Endothelial cell of umbilical vein (primary cell): Measurements from ENCODE around the gene CRIM1. TPM values are rescaled to one million over a fixed set of nuclear protein-coding genes. Genes with fewer than 3 reads are reported as not detected.

Experiments
- BruUV-seq: library from RNA; stranded (reverse); fragments of 400-500 nt; replicated peaks from 2 replicates; lab custom pipeline; 2021; lab: Mats Ljungman, UMichigan
- CTCF ChIA-PET: fragments of 300-600, 350-600 bp; sonication (Branson Sonifier 250); formaldehyde crosslinking; loops from one replicate; lab custom pipeline; 2021; ENCODE audit warnings: antibody characterized with exemption, inconsistent platforms; lab: Charles Lee
- POLR2A ChIA-PET: fragments of 300-600, 350-600 bp; sonication (Branson Sonifier 250); formaldehyde crosslinking; loops from one replicate; lab custom pipeline; 2021; ENCODE audit warnings: antibody characterized with exemption, inconsistent platforms; lab: Charles Lee
- DNase-seq: peaks from one replicate; pipeline ENCODE4 v3.0.0-alpha.2; 2011; ENCODE audit warnings: low read depth, low spot score
- FAIRE-seq: peaks from 2 replicates; lab custom pipeline; 2011; peaks lifted over from hg19 to GRCh38; lab: Jason Lieb, UNC
- H2AFZ ChIP-seq: 2 replicates; pipeline ENCODE4 v1.6.0; 2012; ENCODE audit warnings: low read depth, low read length, control low read depth, inconsistent platforms
- H3K27ac ChIP-seq: 2 replicates; pipeline ENCODE4 v1.5.1; 2011; ENCODE audit warnings: low read depth, mild to moderate bottlenecking, control low read depth, low read length, moderate library complexity; ENCODE audit not compliant: insufficient read depth
- H3K27me3 ChIP-seq, 2 experiments: 2 replicates each; pipeline versions ENCODE4 v1.6.0 to v1.6.1; 2011; ENCODE audit warnings: low read length in 2 of 2, mixed read lengths in 1 of 2; ENCODE audit not compliant: control insufficient read depth in 2 of 2, insufficient read depth in 2 of 2
- H3K36me3 ChIP-seq, 2 experiments: 2 replicates in 1 of 2; 3 replicates in 1 of 2; pipeline ENCODE4 v1.5.1; 2011; ENCODE audit warnings: low read length in 2 of 2, mild to moderate bottlenecking in 1 of 2, moderate library complexity in 1 of 2; ENCODE audit not compliant: control insufficient read depth in 2 of 2, insufficient read depth in 2 of 2; ENCODE audit errors: extremely low read depth in 1 of 2
- H3K4me1 ChIP-seq: 3 replicates; pipeline ENCODE4 v1.5.1; 2011; ENCODE audit warnings: mild to moderate bottlenecking, low read length; ENCODE audit not compliant: control insufficient read depth, insufficient read depth; ENCODE audit errors: extremely low read depth
- H3K4me2 ChIP-seq: 2 replicates; pipeline ENCODE4 v1.6.1; 2011; ENCODE audit warnings: low read length, control low read depth, mixed read lengths; ENCODE audit not compliant: insufficient read depth
- H3K4me3 ChIP-seq, 3 experiments: fragments of 200-600 bp in 1 of 3; sonication (generic), shearing (Covaris generic) in 1 of 3; replicated peaks in 1 of 3; 2 replicates each; pipeline ENCODE4 v1.5.1; 2011 to 2016; ENCODE audit warnings: control low read depth in 3 of 3, low read length in 3 of 3, mild to moderate bottlenecking in 2 of 3, inconsistent platforms in 1 of 3, low read depth in 1 of 3, moderate library complexity in 1 of 3; ENCODE audit not compliant: insufficient read depth in 1 of 3
- H3K79me2 ChIP-seq: 2 replicates; pipeline ENCODE4 v1.6.0; 2012; ENCODE audit warnings: low read length, inconsistent platforms; ENCODE audit not compliant: control insufficient read depth, insufficient read depth
- H3K9ac ChIP-seq: replicated peaks from 2 replicates; pipeline ENCODE3; 2011; ENCODE audit warnings: low read length, control low read depth; ENCODE audit not compliant: insufficient read depth; ENCODE audit errors: extremely low read depth
- H3K9me1 ChIP-seq: replicated peaks from 3 replicates; pipeline ENCODE4 v1.6.0; 2011; ENCODE audit warnings: mild to moderate bottlenecking, low read length; ENCODE audit not compliant: control insufficient read depth, insufficient read depth; ENCODE audit errors: extremely low read depth
- H3K9me3 ChIP-seq: replicated peaks from 2 replicates; pipeline ENCODE4 v1.5.1; 2012; ENCODE audit warnings: low read length, inconsistent platforms; ENCODE audit not compliant: control insufficient read depth, insufficient read depth
- H4K20me1 ChIP-seq: replicated peaks from 2 replicates; pipeline ENCODE3; 2011; ENCODE audit warnings: mild to moderate bottlenecking, low read length; ENCODE audit not compliant: control insufficient read depth, insufficient read depth; ENCODE audit errors: extremely low read depth
- EZH2 ChIP-seq: IDR thresholded peaks from 2 replicates; pipeline ENCODE4 v1.6.1; 2012; ENCODE audit warnings: borderline replicate concordance, low read depth, mild to moderate bottlenecking, moderate library complexity, low read length, inconsistent platforms; ENCODE audit not compliant: severe bottlenecking
- FOS ChIP-seq: IDR thresholded peaks from 2 replicates; pipeline ENCODE4 v1.6.1; 2011; ENCODE audit warnings: mild to moderate bottlenecking, low read length, moderate library complexity, borderline replicate concordance; ENCODE audit not compliant: insufficient read depth
- GATA2 ChIP-seq: IDR thresholded peaks from 2 replicates; pipeline ENCODE4 v1.7.0; 2011; ENCODE audit warnings: low read depth, mild to moderate bottlenecking, moderate library complexity, mixed read lengths, low read length; ENCODE audit not compliant: insufficient read length, insufficient read depth
- JUN ChIP-seq: IDR thresholded peaks from 2 replicates; pipeline ENCODE4 v1.6.1; 2011; ENCODE audit warnings: borderline replicate concordance, low read depth; ENCODE audit not compliant: insufficient read length, insufficient read depth
- MYC ChIP-seq: IDR thresholded peaks from one replicate; pipeline ENCODE4 v1.6.1; 2011; ENCODE audit warnings: mild to moderate bottlenecking, low read depth, low read length
- POLR2A ChIP-seq: IDR thresholded peaks from 2 replicates; pipeline ENCODE4 v1.6.1; 2012; ENCODE audit warnings: low read depth, mild to moderate bottlenecking, control low read depth, low read length
- POLR2AphosphoS5 ChIP-seq: IDR thresholded peaks from 2 replicates; pipeline ENCODE4 v1.6.1; 2012; ENCODE audit warnings: low read depth, mild to moderate bottlenecking, control low read depth, low read length, moderate library complexity; ENCODE audit not compliant: insufficient read depth
- dilution Hi-C: fragments of 300-500 bp; cut with MboI; formaldehyde crosslinking; loops from one replicate; pipeline ENCODE4 v1.15.0; 2019; ENCODE audit warnings: low sequenced_read_pairs; ENCODE audit not compliant: extremely low pct_ligation_motif_present
- intact Hi-C: fragments of 100-400 bp; cut with micrococcal nuclease; formaldehyde crosslinking; loops from one replicate; pipeline ENCODE4 v1.10.0; 2022
- polyA plus RNA-seq, 4 experiments: library from polyadenylated mRNA; depleted of rRNA in 3 of 4; stranded (reverse) in 3 of 4; unstranded in 1 of 4; fragments of >200 nt; gene quantifications; 2 replicates each; pipeline versions ENCODE4 v1.2.1 to v1.2.3, GENCODE V29; 2011 to 2012; ENCODE audit warnings: missing spikeins in 1 of 4
- total RNA-seq: library from RNA; stranded (reverse); gene quantifications from 2 replicates; pipeline ENCODE4 v1.2.3, GENCODE V29; 2021
- TF ChIP-seq, protein P1 (sequence below): IDR thresholded peaks from 2 replicates; pipeline ENCODE4 v1.6.1; 2011; ENCODE audit not compliant: insufficient read depth, insufficient read length
- TF ChIP-seq, protein P2 (sequence below), 2 donors: IDR thresholded peaks; 1 replicate in 1 of 2; 2 replicates in 1 of 2; pipeline ENCODE4 v1.5.1; 2011; ENCODE audit warnings: low read length in 2 of 2, mild to moderate bottlenecking in 2 of 2, moderate library complexity in 2 of 2, control low read depth in 1 of 2, inconsistent platforms in 1 of 2, low read depth in 1 of 2; ENCODE audit not compliant: insufficient read depth in 1 of 2; ENCODE audit errors: extremely low read depth in 1 of 2

CRIM1 gene
- total and polyA plus RNA-seq, 2 donors (not counting 3 experiments of a cell fraction or from before 2014, with no cell fraction given) = 422 to 649 TPM

DNA sequence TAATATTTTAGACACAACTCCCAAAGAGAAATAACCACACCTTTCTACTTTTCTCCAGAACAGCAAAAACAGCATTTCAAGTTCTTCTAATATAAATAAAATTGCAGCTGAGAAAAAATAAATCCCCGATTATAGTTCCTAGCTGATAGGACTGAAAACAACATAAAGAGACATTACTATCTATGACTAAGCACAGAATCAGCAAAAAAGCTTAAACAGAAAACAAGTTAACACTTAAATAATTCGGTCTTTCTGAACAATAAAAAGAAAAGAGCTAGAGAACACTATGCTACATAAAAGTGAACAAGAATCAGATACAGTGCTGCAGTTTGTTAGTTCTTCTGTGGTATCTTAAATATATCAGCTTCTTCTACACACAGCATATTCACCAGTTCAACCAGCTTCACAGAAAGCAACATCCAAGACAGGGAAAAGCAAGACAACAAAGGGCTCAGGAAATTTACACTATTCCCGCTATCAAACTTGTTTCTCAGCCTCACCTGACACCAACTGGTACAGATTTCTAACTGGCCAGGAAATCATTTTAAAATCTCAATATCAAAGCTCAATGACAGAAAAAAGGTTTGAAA, 213.8 kb downstream of the CRIM1 start:
- Histone ChIP-seq H3K27me3 (no peaks in the 10 kb centered on the region), H3K79me2 (peaks cover 54% of the 10 kb centered on the region), H3K4me1 (peaks cover 84% of the 10 kb centered on the region), H3K9ac (peak overlapping the region; percentile 95), H2AFZ (no peak overlapping the region), H3K9me1 (no peaks in the 10 kb centered on the region), H3K4me2 (peak overlapping the region; percentile 88), H3K4me3 (peak overlapping the region in 1 of 3 experiments; percentile 42), H3K9me3 (no peaks in the 10 kb centered on the region), H4K20me1 (no peaks in the 10 kb centered on the region), H3K36me3 (peaks cover 0 to 2% of the 10 kb centered on the region in 2 experiments), H3K27ac (peak overlapping the region; percentile 98)
- dilution Hi-C loops (no loop called here), intact Hi-C loops (loop anchor here (1.0 to 10.0 kb wide), 6 partner anchors 8 to 597 kb away; partner anchors contain the start of gene CRIM1)
- FAIRE-seq (peak; percentile 57), DNase-seq (peak; percentile 81)
- TF ChIP-seq FOS (peak; percentile 39), POLR2A (no peak)
- TSS peak; percentile 37 for BruUV-seq
- POLR2A ChIA-PET = interaction anchor here (0.5 to 1.7 kb wide), 5 partner anchors 10 to 212 kb away, joined by 3 to 7 read pairs (median 6); no protein-coding TSS in a partner anchor
- CTCF ChIA-PET = interaction anchor here (0.8 to 2.8 kb wide), 14 partner anchors 9 to 217 kb away, joined by 3 to 19 read pairs (median 6); partner anchors contain the start of gene FEZ2

DNA sequence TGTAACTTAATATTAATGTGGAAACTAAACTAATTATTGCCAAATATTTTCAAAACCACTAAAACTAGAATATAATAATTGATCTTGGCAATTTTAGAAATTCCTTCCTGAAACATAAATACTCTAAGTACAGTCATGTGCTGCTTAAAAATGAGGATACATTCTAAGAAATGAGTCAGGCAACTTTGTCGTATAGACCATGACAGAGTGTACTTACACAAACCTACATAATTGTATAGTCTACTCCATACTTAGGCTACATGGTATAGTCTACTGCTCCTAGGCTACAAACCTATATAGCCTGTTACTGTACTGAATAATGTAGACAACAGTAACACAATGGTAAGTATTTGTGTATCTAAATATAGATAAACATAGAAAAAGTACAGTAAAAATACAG, 214.8 kb downstream of the CRIM1 start:
- H4K20me1 ChIP-seq = no peaks in the 10 kb centered on the region
- POLR2A ChIA-PET = no interaction called here
- H3K4me3 ChIP-seq = no peak overlapping the region
- peak; percentile 19 for TF ChIP-seq JUN
- TF ChIP-seq POLR2AphosphoS5 = no peak
- no peak for TF ChIP-seq GATA2
- TF ChIP-seq, protein P1, sequence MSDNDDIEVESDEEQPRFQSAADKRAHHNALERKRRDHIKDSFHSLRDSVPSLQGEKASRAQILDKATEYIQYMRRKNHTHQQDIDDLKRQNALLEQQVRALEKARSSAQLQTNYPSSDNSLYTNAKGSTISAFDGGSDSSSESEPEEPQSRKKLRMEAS = no peak
- peak; percentile 31 for TF ChIP-seq FOS
- TF ChIP-seq EZH2 = no peak
- TF ChIP-seq, protein P2, sequence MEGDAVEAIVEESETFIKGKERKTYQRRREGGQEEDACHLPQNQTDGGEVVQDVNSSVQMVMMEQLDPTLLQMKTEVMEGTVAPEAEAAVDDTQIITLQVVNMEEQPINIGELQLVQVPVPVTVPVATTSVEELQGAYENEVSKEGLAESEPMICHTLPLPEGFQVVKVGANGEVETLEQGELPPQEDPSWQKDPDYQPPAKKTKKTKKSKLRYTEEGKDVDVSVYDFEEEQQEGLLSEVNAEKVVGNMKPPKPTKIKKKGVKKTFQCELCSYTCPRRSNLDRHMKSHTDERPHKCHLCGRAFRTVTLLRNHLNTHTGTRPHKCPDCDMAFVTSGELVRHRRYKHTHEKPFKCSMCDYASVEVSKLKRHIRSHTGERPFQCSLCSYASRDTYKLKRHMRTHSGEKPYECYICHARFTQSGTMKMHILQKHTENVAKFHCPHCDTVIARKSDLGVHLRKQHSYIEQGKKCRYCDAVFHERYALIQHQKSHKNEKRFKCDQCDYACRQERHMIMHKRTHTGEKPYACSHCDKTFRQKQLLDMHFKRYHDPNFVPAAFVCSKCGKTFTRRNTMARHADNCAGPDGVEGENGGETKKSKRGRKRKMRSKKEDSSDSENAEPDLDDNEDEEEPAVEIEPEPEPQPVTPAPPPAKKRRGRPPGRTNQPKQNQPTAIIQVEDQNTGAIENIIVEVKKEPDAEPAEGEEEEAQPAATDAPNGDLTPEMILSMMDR (IDR thresholded peaks at IDR 0.05; ENCODE audit: extremely low read depth in 1 of 2, insufficient read depth in 1 of 2, low read depth in 1 of 2, low read length in 2 of 2) = no peak
- no peak for TF ChIP-seq POLR2A
- TF ChIP-seq MYC = no peak
- H3K36me3 ChIP-seq = peaks cover 2 to 3% of the 10 kb centered on the region in 2 experiments
- no peaks in the 10 kb centered on the region for H3K9me3 ChIP-seq
- dilution Hi-C loops = no loop called here
- CTCF ChIA-PET = no interaction called here
- H3K4me1 ChIP-seq = peaks cover 74% of the 10 kb centered on the region
- no peaks in the 10 kb centered on the region for H3K27me3 ChIP-seq
- peak overlapping the region; percentile 88 for H3K4me2 ChIP-seq
- H3K27ac ChIP-seq = peak overlapping the region; percentile 98
- no peak overlapping the region for H2AFZ ChIP-seq
- FAIRE-seq (no peak), DNase-seq (peak; percentile 64)
- H3K9me1 ChIP-seq = no peaks in the 10 kb centered on the region
- peaks cover 51% of the 10 kb centered on the region for H3K79me2 ChIP-seq
- no TSS peak for BruUV-seq
- intact Hi-C loops = no loop called here
- H3K9ac ChIP-seq = peak overlapping the region; percentile 95
